Effector memory CD4-positive, alpha-beta T cell (primary cell): Measurements from ENCODE around the gene GIPC3.

Source experiments
- DNase-seq, 3 donors: peaks; one replicate each; pipeline ENCODE4 v3.0.0-alpha.2; 2020
- H3K27ac ChIP-seq: 2 replicates; pipeline ENCODE4 v1.7.0; 2013; ENCODE audit warnings: mild to moderate bottlenecking, low read length, moderate library complexity; ENCODE audit not compliant: insufficient read depth, poor library complexity, severe bottlenecking
- H3K27me3 ChIP-seq: replicated peaks from 2 replicates; pipeline ENCODE4 v1.7.0; 2013; ENCODE audit warnings: mild to moderate bottlenecking, low read length; ENCODE audit not compliant: insufficient read depth, control insufficient read depth, poor library complexity, severe bottlenecking
- H3K36me3 ChIP-seq: 2 replicates; pipeline ENCODE4 v1.7.0; 2013; ENCODE audit warnings: mild to moderate bottlenecking, low read length, moderate library complexity; ENCODE audit not compliant: control insufficient read depth, insufficient read depth
- H3K4me1 ChIP-seq: 2 replicates; pipeline ENCODE4 v1.7.0; 2013; ENCODE audit warnings: low read length, mild to moderate bottlenecking; ENCODE audit not compliant: control insufficient read depth, insufficient read depth, poor library complexity, severe bottlenecking
- H3K4me3 ChIP-seq: 2 replicates; pipeline ENCODE4 v1.7.0; 2013; ENCODE audit warnings: low read length, low read depth, mild to moderate bottlenecking; ENCODE audit not compliant: insufficient read depth, poor library complexity, severe bottlenecking
- H3K9me3 ChIP-seq: 2 replicates; pipeline ENCODE4 v1.7.0; 2013; ENCODE audit warnings: mild to moderate bottlenecking, low read length, moderate library complexity; ENCODE audit not compliant: control insufficient read depth

Gene GIPC3

GRCh38 chr19:3550947-3551791 lies 34.1 kb upstream of the GIPC3 start:
- no peak overlapping the region for H3K27ac ChIP-seq
- H3K4me3 ChIP-seq, result no peak overlapping the region
- peaks cover 26% of the 10 kb centered on the region for H3K4me1 ChIP-seq

GRCh38 chr19:3551792-3552095 lies 33.5 kb upstream of the GIPC3 start:
- Histone ChIP-seq H3K36me3 (peaks cover 19% of the 10 kb centered on the region), H3K4me3 (no peak overlapping the region), H3K4me1 (peaks cover 32% of the 10 kb centered on the region), H3K27ac (no peak overlapping the region), H3K27me3 (no peaks in the 10 kb centered on the region), H3K9me3 (no peaks in the 10 kb centered on the region)
- no peak for DNase-seq

More at GRCh38 chr19:3550947-3551791, 34.1 kb upstream of the GIPC3 start:
- no peaks in the 10 kb centered on the region for H3K9me3 ChIP-seq
- DNase-seq, result no peak
- H3K27me3 ChIP-seq, result no peaks in the 10 kb centered on the region
- H3K36me3 ChIP-seq, result peaks cover 20% of the 10 kb centered on the region

GRCh38 chr19:3554254-3555083 lies 30.8 kb upstream of the GIPC3 start:
- peaks cover 40% of the 10 kb centered on the region for H3K4me1 ChIP-seq
- no peaks in the 10 kb centered on the region for H3K9me3 ChIP-seq
- H3K36me3 ChIP-seq, result no peaks in the 10 kb centered on the region
- no peaks in the 10 kb centered on the region for H3K27me3 ChIP-seq
- peak in 2 of 3 donors; percentile 36 to 51 for DNase-seq
- peak overlapping the region; percentile 41 for H3K4me3 ChIP-seq
- H3K27ac ChIP-seq, result peak overlapping the region; percentile 78

GRCh38 chr19:3555653-3556422 lies 29.4 kb upstream of the GIPC3 start:
- Histone ChIP-seq H3K9me3 (no peaks in the 10 kb centered on the region), H3K36me3 (no peaks in the 10 kb centered on the region), H3K27me3 (no peaks in the 10 kb centered on the region), H3K4me3 (peak overlapping the region; percentile 86), H3K27ac (peak overlapping the region; percentile 64), H3K4me1 (peaks cover 40% of the 10 kb centered on the region)
- DNase-seq, result no peak

GRCh38 chr19:3556423-3556977 lies 28.8 kb upstream of the GIPC3 start:
- H3K27me3 ChIP-seq, result no peaks in the 10 kb centered on the region
- no peaks in the 10 kb centered on the region for H3K9me3 ChIP-seq
- peak overlapping the region; percentile 64 for H3K27ac ChIP-seq
- peaks cover 40% of the 10 kb centered on the region for H3K4me1 ChIP-seq
- no peak for DNase-seq
- H3K4me3 ChIP-seq, result peak overlapping the region; percentile 86
- H3K36me3 ChIP-seq, result no peaks in the 10 kb centered on the region

GRCh38 chr19:3556978-3557460 lies 28.3 kb upstream of the GIPC3 start:
- Histone ChIP-seq H3K4me1 (peaks cover 40% of the 10 kb centered on the region), H3K27ac (peak overlapping the region; percentile 64), H3K4me3 (peak overlapping the region; percentile 86), H3K27me3 (no peaks in the 10 kb centered on the region), H3K36me3 (no peaks in the 10 kb centered on the region), H3K9me3 (no peaks in the 10 kb centered on the region)
- peak; percentile 60 to 72 (median 66) for DNase-seq

GRCh38 chr19:3557461-3558248 lies 27.6 kb upstream of the GIPC3 start, which contains the start of gene MFSD12:
Gene MFSD12 (minus strand): TSS chr19:3557586. CDS start chr19:3557403, 183 bp downstream.
- no peaks in the 10 kb centered on the region for H3K27me3 ChIP-seq
- peak within 1 kb of the TSS; percentile 86 for H3K4me3 ChIP-seq
- H3K27ac ChIP-seq, result peak within 1 kb of the TSS; percentile 64
- H3K9me3 ChIP-seq, result no peaks in the 10 kb centered on the region
- DNase-seq, result peak; percentile 88 to 89 (median 89)
- H3K36me3 ChIP-seq, result no peaks in the 10 kb centered on the region
- H3K4me1 ChIP-seq, result peaks cover 40% of the 10 kb centered on the region

GRCh38 chr19:3563709-3564524 lies 21.4 kb upstream of the GIPC3 start:
- no peak overlapping the region for H3K27ac ChIP-seq
- no peaks in the 10 kb centered on the region for H3K27me3 ChIP-seq
- DNase-seq, result no peak
- no peak overlapping the region for H3K4me3 ChIP-seq
- H3K9me3 ChIP-seq, result no peaks in the 10 kb centered on the region
- H3K4me1 ChIP-seq, result no peaks in the 10 kb centered on the region
- no peaks in the 10 kb centered on the region for H3K36me3 ChIP-seq
